HUDEP-2 (cell line): Measurements from ENCODE around the gene PRR33.

ENCODE experiments used
- DNase-seq, 76 experiments: peaks; one replicate each; lab custom pipeline; 2025; ENCODE audit not compliant: unreplicated experiment in 76 of 76; lab: John Stamatoyannopoulos, UW

The PRR33 gene

DNA sequence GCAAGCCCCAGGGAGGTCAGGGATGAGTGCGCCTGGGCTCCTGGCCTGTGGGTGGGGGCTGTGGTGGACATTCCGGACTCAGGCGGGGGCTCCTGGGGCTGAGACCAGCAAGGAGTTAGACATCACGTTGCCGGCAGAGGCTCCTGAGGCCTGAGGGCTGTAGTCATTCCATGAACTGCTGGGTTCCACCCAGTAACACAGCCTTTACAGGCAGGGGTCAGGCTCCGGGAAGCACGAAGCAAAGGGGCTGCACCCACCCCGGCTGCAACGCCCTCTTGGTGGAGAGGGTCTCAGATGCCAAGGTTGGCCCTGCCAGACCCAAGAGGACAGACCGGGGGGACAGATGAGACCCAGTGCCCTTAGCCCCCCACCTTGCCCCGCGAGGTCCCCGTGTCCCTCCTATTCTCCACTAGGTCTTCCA lies 36.8 kb upstream of the PRR33 start:
- DNase-seq = no peak

- no peak for DNase-seq
These were observed 36.3 kb upstream of the PRR33 start for GRCh38 chr11:1927848-1928469.

- DNase-seq = no peak
These were observed 35.5 kb upstream of the PRR33 start for GRCh38 chr11:1927026-1927847.

DNA sequence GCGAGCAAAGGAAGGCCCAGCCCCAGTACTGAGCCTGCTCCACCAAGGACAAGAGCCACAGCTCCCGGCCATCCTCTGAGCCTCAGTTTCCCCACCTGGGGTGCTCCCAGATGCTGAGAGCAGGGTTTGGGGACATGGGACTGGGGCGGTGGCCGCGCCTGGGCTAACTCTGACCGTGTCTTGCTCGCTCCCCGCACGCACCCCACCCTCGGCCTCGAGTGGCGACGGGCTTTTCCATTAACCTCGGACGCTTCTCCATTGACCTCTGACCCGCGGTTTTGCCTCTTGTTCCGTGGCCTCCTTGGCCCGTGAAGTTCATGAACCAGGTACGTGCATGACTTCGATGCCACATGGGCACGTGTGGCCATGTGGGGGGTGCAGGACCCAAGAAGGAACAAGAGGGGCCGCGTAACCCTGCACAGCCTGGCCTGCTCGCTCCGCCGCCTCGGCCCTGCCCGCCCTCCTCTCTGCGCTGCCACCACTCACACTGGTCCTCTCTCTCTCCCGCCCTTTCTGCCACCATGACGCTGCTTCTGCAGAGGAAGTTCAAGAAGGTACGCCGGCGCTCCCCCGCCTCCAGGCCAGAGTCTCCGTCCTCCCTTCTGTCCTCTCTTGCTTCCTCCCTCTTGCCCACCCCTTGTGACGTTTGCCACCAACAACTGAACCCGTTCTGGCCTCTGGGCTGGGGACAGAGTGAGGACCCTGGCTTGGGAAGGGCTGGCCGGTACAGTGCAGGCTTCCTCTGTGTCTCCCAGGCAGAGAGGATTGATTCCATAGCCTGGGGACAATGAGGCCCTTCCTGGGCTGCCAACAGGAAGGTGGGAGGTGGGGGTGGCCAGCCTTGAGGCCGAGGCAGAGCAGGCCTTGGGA lies 34.7 kb upstream of the PRR33 start:
- no peak for DNase-seq

- DNase-seq = no peak
These were observed 33.9 kb upstream of the PRR33 start for GRCh38 chr11:1925373-1926155.

DNA sequence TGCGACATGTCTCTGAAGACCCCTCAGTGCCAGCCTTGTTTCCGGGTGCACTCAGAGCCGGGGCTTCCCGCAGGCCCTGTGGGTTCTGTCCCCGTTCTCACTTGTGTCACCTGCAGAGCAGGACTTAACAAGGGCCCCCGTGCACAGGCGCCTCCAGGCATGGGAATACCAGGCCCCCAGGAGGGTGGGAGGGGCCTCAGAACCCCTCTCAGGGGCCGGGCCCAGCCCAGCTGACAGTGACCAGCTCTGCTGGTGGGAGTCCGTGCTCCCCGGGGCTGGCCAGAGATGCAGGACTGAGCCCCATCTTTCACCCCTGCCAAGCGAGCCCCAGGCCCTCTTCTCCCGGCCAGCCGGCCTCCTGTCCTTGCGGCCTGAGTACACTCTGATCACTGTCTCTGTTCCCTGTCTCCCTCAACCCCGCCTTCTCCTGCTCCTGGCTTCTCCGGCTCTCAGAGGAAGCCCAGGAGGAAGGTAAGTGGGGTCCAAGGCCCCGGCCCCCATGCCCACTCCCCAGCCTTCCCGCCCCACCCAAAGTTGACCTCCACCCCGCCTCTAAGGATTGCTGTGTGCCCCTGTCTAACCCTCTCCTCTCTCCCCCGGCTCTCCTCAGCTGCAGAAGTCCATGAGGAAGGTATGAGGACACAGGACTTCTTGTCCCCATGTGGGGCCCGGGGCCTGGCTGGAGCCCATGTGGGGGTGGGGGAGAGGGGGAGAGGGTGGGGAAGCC lies 33.1 kb upstream of the PRR33 start:
- DNase-seq = no peak

- DNase-seq = no peak
These were observed 32.5 kb upstream of the PRR33 start for GRCh38 chr11:1924181-1924580.

GRCh38 chr11:1923201-1923956 lies 31.7 kb upstream of the PRR33 start:
- DNase-seq = no peak

DNA sequence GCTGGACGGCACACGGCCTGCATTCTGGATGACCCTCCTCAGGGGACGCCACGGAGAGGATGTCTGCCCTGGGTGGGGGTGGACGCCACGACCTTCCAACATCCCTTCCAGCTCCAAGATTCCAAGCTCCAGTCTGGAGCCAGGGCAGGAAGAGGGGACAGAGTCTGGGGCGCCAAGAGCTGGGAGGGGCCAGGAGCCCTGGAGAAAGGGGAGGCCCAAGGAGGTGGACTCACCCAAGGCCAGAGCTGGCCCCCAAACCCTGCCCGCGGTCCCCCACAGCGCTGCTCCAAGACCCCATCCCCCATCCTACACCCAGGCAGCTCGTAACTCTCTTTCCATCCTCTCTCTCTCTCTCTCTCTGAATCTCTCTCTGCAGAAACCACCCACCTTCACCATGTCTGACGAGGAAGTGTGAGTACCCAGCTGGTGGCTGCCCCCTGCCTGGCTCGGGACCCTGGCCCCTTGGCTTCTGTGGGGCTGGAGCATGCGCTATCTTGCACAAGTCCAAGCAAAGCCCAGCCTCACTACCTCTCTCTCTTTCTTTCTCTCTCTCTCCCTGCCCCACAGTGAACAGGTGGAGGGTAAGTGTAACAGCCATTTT lies 30.9 kb upstream of the PRR33 start:
- DNase-seq = no peak

- DNase-seq = no peak
These were observed 30.0 kb upstream of the PRR33 start for GRCh38 chr11:1921574-1922141.

DNA sequence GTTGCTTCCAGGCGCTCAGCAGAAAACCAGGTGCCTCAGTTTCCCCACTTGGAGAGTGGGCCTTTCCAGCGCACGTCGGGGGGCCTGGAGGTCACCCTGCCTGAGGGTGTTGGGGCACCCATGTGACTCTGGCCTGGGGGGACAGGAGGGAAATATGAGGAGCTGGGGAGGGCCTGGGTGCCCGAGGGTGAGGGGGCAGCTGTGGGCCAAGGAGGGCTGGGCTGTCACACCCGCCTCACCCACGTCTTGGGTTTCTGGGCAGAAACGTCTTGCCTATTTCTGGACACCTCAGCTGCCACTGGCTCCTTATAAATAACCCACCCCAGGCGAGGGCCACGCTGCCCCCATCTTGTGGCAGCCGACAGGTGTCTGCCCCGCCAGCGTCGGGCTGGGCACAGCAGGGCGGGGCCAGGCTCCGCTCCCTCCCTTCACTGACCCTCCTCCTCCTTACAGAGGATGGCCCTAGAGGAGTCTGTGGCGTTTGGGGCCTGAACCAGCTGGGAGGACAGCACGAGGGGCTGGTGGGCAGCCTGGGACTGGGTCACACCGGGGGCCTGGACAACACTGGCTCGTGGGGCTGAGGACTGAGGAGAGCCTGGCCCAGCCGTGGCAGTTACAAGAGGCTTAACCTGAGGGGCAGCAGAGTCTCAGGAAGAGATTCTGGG lies 29.3 kb upstream of the PRR33 start:
- no peak for DNase-seq

- DNase-seq = no peak
These were observed 28.6 kb upstream of the PRR33 start for GRCh38 chr11:1920128-1920908.

GRCh38 chr11:1919391-1920127 lies 27.9 kb upstream of the PRR33 start, which contains the start of gene TNNT3:
Gene TNNT3 (plus strand): TSS chr11:1919703. CDS start chr11:1922875, 3,172 bp downstream.
- no peak for DNase-seq

GRCh38 chr11:1918436-1919315 lies 27.0 kb upstream of the PRR33 start:
- DNase-seq = no peak
